CD8-positive, alpha-beta memory T cell (primary cell): ENCODE measurements around the gene MAP3K4. TPM values are rescaled to one million over a fixed set of nuclear protein-coding genes. Genes with fewer than 3 reads are reported as not detected.

Experiments used
- CTCF ChIA-PET: fragments of 350-600 bp; sonication (Branson Sonifier 250); formaldehyde crosslinking; loops from one replicate; lab custom pipeline; 2021; ENCODE audit warnings: antibody characterized with exemption; lab: Charles Lee
- POLR2A ChIA-PET: fragments of 350-600 bp; sonication (Branson Sonifier 250); formaldehyde crosslinking; loops from one replicate; lab custom pipeline; 2021; ENCODE audit warnings: antibody characterized with exemption; lab: Charles Lee
- DNase-seq, 5 donors: peaks; one replicate each; pipeline versions ENCODE4 v3.0.0 to v3.0.0-alpha.2; 2020 to 2022; ENCODE audit warnings: mixed read lengths in 1 of 5
- H3K27ac ChIP-seq: one replicate; pipeline ENCODE4 v1.7.0; 2013; ENCODE audit warnings: low read depth, mild to moderate bottlenecking, low read length, moderate library complexity
- H3K27me3 ChIP-seq: 2 replicates; pipeline ENCODE4 v1.7.0; 2013; ENCODE audit warnings: low read length, mild to moderate bottlenecking; ENCODE audit not compliant: insufficient read depth, poor library complexity, severe bottlenecking
- H3K36me3 ChIP-seq: 2 replicates; pipeline ENCODE4 v1.7.0; 2013; ENCODE audit warnings: mild to moderate bottlenecking, low read length, moderate library complexity; ENCODE audit not compliant: insufficient read depth
- H3K4me1 ChIP-seq: 2 replicates; pipeline ENCODE4 v1.7.0; 2013; ENCODE audit warnings: mild to moderate bottlenecking, low read length, moderate library complexity; ENCODE audit not compliant: insufficient read depth
- H3K4me3 ChIP-seq: 2 replicates; pipeline ENCODE4 v1.7.0; 2013; ENCODE audit warnings: mild to moderate bottlenecking, low read length
- H3K9me3 ChIP-seq: 2 replicates; pipeline ENCODE4 v1.7.0; 2013; ENCODE audit warnings: mild to moderate bottlenecking, low read length
- H3K27ac Mint-ChIP-seq, 8 donors: one replicate each; pipeline ENCODE4 v1.8.0; 2020 to 2021; ENCODE audit warnings: mixed read lengths in 8 of 8, mild to moderate bottlenecking in 6 of 8, inconsistent platforms in 3 of 8, moderate library complexity in 3 of 8
- H3K27me3 Mint-ChIP-seq, 2 donors: one replicate each; pipeline ENCODE4 v1.8.0; 2020 to 2021; ENCODE audit warnings: mixed read lengths in 2 of 2, mild to moderate bottlenecking in 1 of 2, moderate library complexity in 1 of 2
- H3K36me3 Mint-ChIP-seq, 3 donors: one replicate each; pipeline ENCODE4 v1.8.0; 2020 to 2021; ENCODE audit warnings: mixed read lengths in 3 of 3, inconsistent platforms in 1 of 3, mild to moderate bottlenecking in 1 of 3
- H3K4me1 Mint-ChIP-seq, 3 donors: one replicate each; pipeline ENCODE4 v1.8.0; 2020 to 2021; ENCODE audit warnings: mixed read lengths in 3 of 3, inconsistent platforms in 1 of 3, mild to moderate bottlenecking in 1 of 3
- H3K4me3 Mint-ChIP-seq, 7 donors: one replicate each; pipeline ENCODE4 v1.8.0; 2020 to 2021; ENCODE audit warnings: mixed read lengths in 7 of 7, mild to moderate bottlenecking in 6 of 7, moderate library complexity in 4 of 7, inconsistent platforms in 2 of 7
- H3K9me3 Mint-ChIP-seq, 5 donors: one replicate each; pipeline ENCODE4 v1.8.0; 2020 to 2022; ENCODE audit warnings: mixed read lengths in 5 of 5, mild to moderate bottlenecking in 3 of 5, moderate library complexity in 2 of 5, inconsistent platforms in 1 of 5
- polyA plus RNA-seq: library from polyadenylated mRNA; unstranded; fragments of 300-500 nt; fragmentation: Illumina TruSeq; gene quantifications from one replicate; pipeline ENCODE4 v1.2.3, GENCODE V29; 2021
- total RNA-seq, 2 experiments: library from RNA; stranded (reverse); gene quantifications; one replicate each; pipeline ENCODE4 v1.2.3, GENCODE V29; 2021

The MAP3K4 gene
- total and polyA plus RNA-seq, 3 experiments from 2014 or later, result 13.0 to 46.2 (median 43.5) TPM

DNA sequence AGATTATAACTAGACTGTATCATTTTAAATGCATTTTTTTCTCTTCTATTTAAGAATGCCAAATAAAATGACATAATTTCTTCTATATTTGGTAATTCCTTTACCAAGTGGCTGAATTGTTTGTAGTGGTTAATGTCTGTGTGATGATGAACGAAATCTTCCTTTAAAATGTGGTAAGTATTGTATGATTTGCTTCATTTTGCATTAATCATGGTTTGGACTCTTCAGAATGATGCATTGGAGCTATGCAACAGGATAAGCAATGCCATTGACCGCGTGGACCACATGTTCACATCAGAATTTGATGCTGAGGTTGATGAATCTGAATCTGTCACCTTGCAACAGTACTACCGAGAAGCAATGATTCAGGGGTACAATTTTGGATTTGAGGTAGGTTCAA lies 99.6 kb downstream of the MAP3K4 start:
- no peaks in the 10 kb centered on the region for H3K9me3 ChIP-seq
- POLR2A ChIA-PET, result no interaction called here
- H3K27me3 Mint-ChIP-seq, result no peaks in the 10 kb centered on the region

GRCh38 chr6:161091972-161092701 lies 100.6 kb downstream of the MAP3K4 start:
- Mint-ChIP-seq H3K9me3 (no peaks in the 10 kb centered on the region), H3K36me3 (peaks cover 23 to 82% (median 38%) of the 10 kb centered on the region in 3 donors), H3K4me1 (no peaks in the 10 kb centered on the region), H3K27me3 (no peaks in the 10 kb centered on the region), H3K4me3 (no peak overlapping the region), H3K27ac (peak overlapping the region in 2 of 8 donors; percentile 14 to 24)
- Histone ChIP-seq H3K36me3 (peaks cover 30% of the 10 kb centered on the region), H3K27me3 (no peaks in the 10 kb centered on the region), H3K4me1 (no peaks in the 10 kb centered on the region), H3K27ac (no peak overlapping the region), H3K4me3 (no peak overlapping the region), H3K9me3 (no peaks in the 10 kb centered on the region)
- ChIA-PET POLR2A (no interaction called here), CTCF (no interaction called here)
- no peak for DNase-seq

More for the DNA sequence above, 99.6 kb downstream of the MAP3K4 start:
- Histone ChIP-seq H3K27me3 (no peaks in the 10 kb centered on the region), H3K27ac (no peak overlapping the region), H3K4me1 (no peaks in the 10 kb centered on the region), H3K4me3 (no peak overlapping the region), H3K36me3 (peaks cover 30% of the 10 kb centered on the region)
- H3K4me1 Mint-ChIP-seq, result no peaks in the 10 kb centered on the region
- H3K27ac Mint-ChIP-seq, result peak overlapping the region in 1 of 8 donors; percentile 38
- peaks cover 23 to 84% (median 43%) of the 10 kb centered on the region in 3 donors for H3K36me3 Mint-ChIP-seq
- CTCF ChIA-PET, result no interaction called here
- H3K4me3 Mint-ChIP-seq, result no peak overlapping the region
- H3K9me3 Mint-ChIP-seq, result no peaks in the 10 kb centered on the region
- no peak for DNase-seq

GRCh38 chr6:161094955-161095354 lies 103.4 kb downstream of the MAP3K4 start:
- Histone ChIP-seq H3K4me3 (no peak overlapping the region), H3K27ac (no peak overlapping the region), H3K9me3 (no peaks in the 10 kb centered on the region), H3K36me3 (peaks cover 14% of the 10 kb centered on the region), H3K4me1 (no peaks in the 10 kb centered on the region), H3K27me3 (no peaks in the 10 kb centered on the region)
- H3K4me3 Mint-ChIP-seq, result no peak overlapping the region
- POLR2A ChIA-PET, result no interaction called here
- no peaks in the 10 kb centered on the region for H3K4me1 Mint-ChIP-seq
- no peaks in the 10 kb centered on the region for H3K9me3 Mint-ChIP-seq
- H3K27me3 Mint-ChIP-seq, result no peaks in the 10 kb centered on the region
- CTCF ChIA-PET, result no interaction called here
- peak overlapping the region in 1 of 8 donors; percentile 42 for H3K27ac Mint-ChIP-seq
- H3K36me3 Mint-ChIP-seq, result peaks cover 22 to 79% (median 39%) of the 10 kb centered on the region in 3 donors
- no peak for DNase-seq

GRCh38 chr6:161095916-161096315 lies 104.3 kb downstream of the MAP3K4 start:
- Mint-ChIP-seq H3K9me3 (no peaks in the 10 kb centered on the region), H3K27ac (peak overlapping the region in 2 of 8 donors; percentile 86 to 89), H3K27me3 (no peaks in the 10 kb centered on the region), H3K4me3 (no peak overlapping the region), H3K36me3 (peaks cover 22 to 82% (median 37%) of the 10 kb centered on the region in 3 donors), H3K4me1 (no peaks in the 10 kb centered on the region)
- Histone ChIP-seq H3K27me3 (no peaks in the 10 kb centered on the region), H3K4me1 (no peaks in the 10 kb centered on the region), H3K27ac (no peak overlapping the region), H3K4me3 (no peak overlapping the region), H3K36me3 (peaks cover 19% of the 10 kb centered on the region), H3K9me3 (no peaks in the 10 kb centered on the region)
- POLR2A ChIA-PET, result no interaction called here
- CTCF ChIA-PET, result no interaction called here
- no peak for DNase-seq

- CTCF ChIA-PET, result no interaction called here
- H3K27me3 Mint-ChIP-seq, result no peaks in the 10 kb centered on the region
- H3K9me3 ChIP-seq, result no peaks in the 10 kb centered on the region
- H3K27ac Mint-ChIP-seq, result peak overlapping the region in 1 of 8 donors; percentile 85
- H3K36me3 ChIP-seq, result peaks cover 17% of the 10 kb centered on the region
- POLR2A ChIA-PET, result no interaction called here
- H3K9me3 Mint-ChIP-seq, result no peaks in the 10 kb centered on the region
- H3K27me3 ChIP-seq, result no peaks in the 10 kb centered on the region
- H3K4me3 ChIP-seq, result no peak overlapping the region
- no peak for DNase-seq
- H3K4me1 Mint-ChIP-seq, result no peaks in the 10 kb centered on the region
- H3K4me1 ChIP-seq, result no peaks in the 10 kb centered on the region
- peaks cover 25 to 80% (median 34%) of the 10 kb centered on the region in 3 donors for H3K36me3 Mint-ChIP-seq
- no peak overlapping the region for H3K27ac ChIP-seq
- H3K4me3 Mint-ChIP-seq, result no peak overlapping the region
Measured at GRCh38 chr6:161100072-161100471, 108.5 kb downstream of the MAP3K4 start.

DNA sequence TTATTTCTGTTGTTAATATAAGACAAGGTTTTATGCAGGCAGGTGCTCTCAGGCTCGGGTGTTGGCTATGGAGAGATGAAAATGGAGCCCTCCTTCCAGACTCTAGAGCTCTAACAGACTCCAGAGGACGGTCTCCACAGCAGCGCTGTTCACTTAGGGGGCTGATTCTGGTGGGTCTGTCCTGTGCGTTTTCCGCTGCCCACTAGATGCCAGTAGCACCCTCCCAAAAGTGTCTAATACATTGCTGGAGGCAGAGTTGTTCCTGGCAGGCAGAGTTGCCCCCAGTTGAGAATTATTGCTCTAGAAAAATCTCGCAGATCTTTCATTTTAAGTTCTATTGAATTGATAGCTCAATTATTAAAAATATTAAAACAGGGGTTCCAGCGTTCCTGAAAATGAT lies 109.9 kb downstream of the MAP3K4 start:
- no peaks in the 10 kb centered on the region for H3K9me3 Mint-ChIP-seq
- H3K36me3 Mint-ChIP-seq, result peaks cover 31 to 85% (median 42%) of the 10 kb centered on the region in 3 donors
- Histone ChIP-seq H3K4me3 (no peak overlapping the region), H3K4me1 (no peaks in the 10 kb centered on the region), H3K27me3 (no peaks in the 10 kb centered on the region), H3K27ac (no peak overlapping the region), H3K36me3 (peaks cover 17% of the 10 kb centered on the region), H3K9me3 (no peaks in the 10 kb centered on the region)
- H3K27me3 Mint-ChIP-seq, result no peaks in the 10 kb centered on the region
- no peak for DNase-seq
- ChIA-PET CTCF (interaction anchor here (1.3 to 1.4 kb wide), 2 partner anchors 269 to 273 kb away, joined by 3 to 4 read pairs; no protein-coding TSS in a partner anchor), POLR2A (no interaction called here)
- H3K4me3 Mint-ChIP-seq, result no peak overlapping the region
- H3K27ac Mint-ChIP-seq, result peak overlapping the region in 1 of 8 donors; percentile 43
- H3K4me1 Mint-ChIP-seq, result no peaks in the 10 kb centered on the region

DNA sequence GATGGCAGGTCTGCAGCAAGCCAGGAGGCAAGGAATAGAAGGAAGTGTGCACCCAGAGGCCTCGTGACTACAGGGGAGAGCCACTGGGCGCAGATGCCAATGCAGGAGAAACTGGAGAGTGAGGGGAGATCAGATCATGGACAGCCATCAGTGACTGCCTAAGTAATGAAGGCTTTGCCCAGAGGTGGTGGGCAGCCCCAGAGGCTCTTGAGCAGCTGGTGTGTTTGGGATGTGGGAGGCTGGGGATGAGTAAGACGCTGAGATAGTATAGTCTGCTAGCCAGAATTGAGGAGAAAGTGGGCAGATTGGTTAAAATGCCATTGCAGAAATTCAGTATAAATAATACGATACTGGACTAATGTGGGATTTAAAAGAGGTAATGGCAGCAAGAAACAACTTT lies 111.9 kb downstream of the MAP3K4 start:
- Histone ChIP-seq H3K27ac (no peak overlapping the region), H3K9me3 (no peaks in the 10 kb centered on the region), H3K27me3 (no peaks in the 10 kb centered on the region), H3K4me3 (no peak overlapping the region), H3K4me1 (no peaks in the 10 kb centered on the region), H3K36me3 (peaks cover 13% of the 10 kb centered on the region)
- H3K9me3 Mint-ChIP-seq, result no peaks in the 10 kb centered on the region
- CTCF ChIA-PET, result no interaction called here
- no peaks in the 10 kb centered on the region for H3K4me1 Mint-ChIP-seq
- H3K27ac Mint-ChIP-seq, result peak overlapping the region in 3 of 8 donors; percentile 20 to 93 (median 32)
- H3K36me3 Mint-ChIP-seq, result peaks cover 33 to 88% (median 40%) of the 10 kb centered on the region in 3 donors
- no peak overlapping the region for H3K4me3 Mint-ChIP-seq
- POLR2A ChIA-PET, result no interaction called here
- H3K27me3 Mint-ChIP-seq, result no peaks in the 10 kb centered on the region
- DNase-seq, result no peak

- ChIA-PET POLR2A (no interaction called here), CTCF (no interaction called here)
- Histone ChIP-seq H3K9me3 (no peaks in the 10 kb centered on the region), H3K4me1 (no peaks in the 10 kb centered on the region), H3K27ac (no peak overlapping the region), H3K4me3 (no peak overlapping the region), H3K27me3 (no peaks in the 10 kb centered on the region), H3K36me3 (peaks cover 18% of the 10 kb centered on the region)
- peaks cover 29 to 90% (median 42%) of the 10 kb centered on the region in 3 donors for H3K36me3 Mint-ChIP-seq
- no peaks in the 10 kb centered on the region for H3K4me1 Mint-ChIP-seq
- no peak for DNase-seq
- H3K4me3 Mint-ChIP-seq, result no peak overlapping the region
- H3K9me3 Mint-ChIP-seq, result no peaks in the 10 kb centered on the region
- H3K27ac Mint-ChIP-seq, result peak overlapping the region in 4 of 8 donors; percentile 6 to 72 (median 41)
- no peaks in the 10 kb centered on the region for H3K27me3 Mint-ChIP-seq
Measured at GRCh38 chr6:161104966-161105365, 113.4 kb downstream of the MAP3K4 start.
